HCT116 (cell line): ENCODE measurements around the gene PSD. TPM values are rescaled to one million over a fixed set of nuclear protein-coding genes. Genes with fewer than 3 reads are reported as not detected.

Source experiments
- ATAC-seq: fragments of 200-7000 bp; cut with Tn5 transposase; 2 replicates; pipeline ENCODE4 v1.9.1; 2020; ENCODE audit warnings: mild to moderate bottlenecking, moderate library complexity
- BruUV-seq: library from RNA; stranded (reverse); fragments of 400-500 nt; replicated peaks from 2 replicates; lab custom pipeline; 2021; lab: Mats Ljungman, UMichigan
- CTCF ChIA-PET: fragments of 300-600 bp; sonication (Branson Sonifier 250); formaldehyde crosslinking; loops from one replicate; lab custom pipeline; 2021; ENCODE audit warnings: antibody characterized with exemption; lab: Charles Lee
- POLR2A ChIA-PET: fragments of 300-600, 350-600 bp; sonication (Branson Sonifier 250); formaldehyde crosslinking; loops from one replicate; lab custom pipeline; 2021; ENCODE audit warnings: antibody characterized with exemption; lab: Charles Lee
- RAD21 ChIA-PET, 2 experiments: fragments of 300-600 bp; sonication (Branson Sonifier 250); formaldehyde crosslinking; loops; one replicate each; lab custom pipeline; 2023; ENCODE audit warnings: low total read pairs in 2 of 2; ENCODE audit not compliant: uncharacterized antibody in 2 of 2, unreplicated experiment in 2 of 2, low non-redundant PET in 1 of 2; lab: Charles Lee
- DNase-seq: peaks from one replicate; pipeline ENCODE4 v3.0.0-alpha.2; 2010; ENCODE audit warnings: low read depth, low spot score
- H2AFZ ChIP-seq: fragments of 200-600 bp; shearing (Covaris generic), sonication (generic); 2 replicates; pipeline ENCODE4 v1.6.1; 2017; ENCODE audit warnings: low read depth, mixed run types, mixed read lengths, antibody characterized with exemption, low read length; ENCODE audit not compliant: poor library complexity, severe bottlenecking
- H3K27ac ChIP-seq: 2 replicates; pipeline ENCODE4 v1.5.1; 2012; ENCODE audit warnings: low read depth, low read length
- H3K27me3 ChIP-seq: fragments of 200-600 bp; sonication (generic); 2 replicates; pipeline ENCODE4 v1.6.1; 2016; ENCODE audit warnings: mixed run types, low read length, mixed read lengths; ENCODE audit not compliant: insufficient read depth
- H3K36me3 ChIP-seq, 2 experiments: fragments of 200-500 bp in 1 of 2; fragments of 200-600 bp in 1 of 2; sonication (Bioruptor generic) in 1 of 2; sonication (generic) in 1 of 2; 2 replicates each; pipeline versions ENCODE4 v1.5.1 to v1.6.1; 2014 to 2016; ENCODE audit warnings: low read length in 2 of 2, inconsistent platforms in 1 of 2, mixed read lengths in 1 of 2, mixed run types in 1 of 2; ENCODE audit not compliant: insufficient read depth in 2 of 2, control insufficient read depth in 1 of 2
- H3K4me1 ChIP-seq, 2 experiments: fragments of 200-600 bp in 1 of 2; sonication (generic) in 1 of 2; 2 replicates each; pipeline versions ENCODE4 v1.5.1 to v1.6.1; 2012 to 2017; ENCODE audit warnings: low read length in 2 of 2, inconsistent platforms in 1 of 2, mild to moderate bottlenecking in 1 of 2, mixed read lengths in 1 of 2, mixed run types in 1 of 2, moderate library complexity in 1 of 2; ENCODE audit not compliant: insufficient read depth in 2 of 2, control insufficient read depth in 1 of 2
- H3K4me2 ChIP-seq: fragments of 200-600 bp; sonication (generic); 2 replicates; pipeline ENCODE4 v1.6.1; 2017; ENCODE audit warnings: mixed run types, low read length, mixed read lengths
- H3K4me3 ChIP-seq, 2 experiments: fragments of 200-600 bp in 1 of 2; sonication (generic) in 1 of 2; replicated peaks in 1 of 2; 2 replicates each; pipeline ENCODE4 v1.5.1; 2011 to 2016; ENCODE audit warnings: low read length in 2 of 2, control low read depth in 1 of 2, low read depth in 1 of 2, mild to moderate bottlenecking in 1 of 2, mixed read lengths in 1 of 2, mixed run types in 1 of 2
- H3K79me2 ChIP-seq: fragments of 200-600 bp; sonication (generic); 2 replicates; pipeline ENCODE4 v1.6.1; 2017; ENCODE audit warnings: mild to moderate bottlenecking, mixed run types, low read length, moderate library complexity, mixed read lengths; ENCODE audit not compliant: insufficient read depth
- H3K9ac ChIP-seq: fragments of 200-600 bp; sonication (generic); 2 replicates; pipeline ENCODE4 v1.6.1; 2016; ENCODE audit warnings: low read length, mixed read lengths
- H3K9me2 ChIP-seq: fragments of 200-600 bp; sonication (generic), shearing (Covaris generic); 2 replicates; pipeline ENCODE4 v1.6.1; 2017; ENCODE audit warnings: mixed run types, mild to moderate bottlenecking, moderate library complexity; ENCODE audit not compliant: insufficient read depth
- H3K9me3 ChIP-seq, 2 experiments: fragments of 200-500 bp in 1 of 2; fragments of 200-600 bp in 1 of 2; sonication (Bioruptor generic) in 1 of 2; sonication (generic) in 1 of 2; 2 replicates each; pipeline ENCODE4 v1.6.1; 2014 to 2017; ENCODE audit warnings: low read length in 2 of 2, mixed read lengths in 2 of 2, inconsistent platforms in 1 of 2, low read depth in 1 of 2, mild to moderate bottlenecking in 1 of 2, mixed run types in 1 of 2, moderate library complexity in 1 of 2; ENCODE audit not compliant: control insufficient read depth in 1 of 2, insufficient read depth in 1 of 2
- H4K20me1 ChIP-seq: fragments of 200-600 bp; sonication (generic), shearing (Covaris generic); 2 replicates; pipeline ENCODE4 v1.6.1; 2017; ENCODE audit warnings: mixed run types, mild to moderate bottlenecking, moderate library complexity; ENCODE audit not compliant: insufficient read depth
- CBX3 ChIP-seq: IDR thresholded peaks from 2 replicates; pipeline ENCODE4 v1.6.1; 2012; ENCODE audit warnings: low read depth
- CEBPB ChIP-seq: IDR thresholded peaks from 2 replicates; pipeline ENCODE4 v1.6.1; 2012; ENCODE audit warnings: low read depth
- ELF1 ChIP-seq: IDR thresholded peaks from 2 replicates; pipeline ENCODE4 v1.6.1; 2012; ENCODE audit warnings: low read depth, borderline replicate concordance
- EZH2phosphoT487 ChIP-seq: fragments of 200-600 bp; IDR thresholded peaks from 2 replicates; pipeline ENCODE4 v1.6.1; 2018; ENCODE audit warnings: antibody characterized with exemption, borderline replicate concordance
- FOSL1 ChIP-seq: IDR thresholded peaks from 2 replicates; pipeline ENCODE4 v1.6.1; 2012; ENCODE audit warnings: low read depth
- RAD21 ChIP-seq: IDR thresholded peaks from 2 replicates; pipeline ENCODE4 v1.6.1; 2012; ENCODE audit warnings: low read depth, mild to moderate bottlenecking
- SIN3A ChIP-seq: IDR thresholded peaks from 2 replicates; pipeline ENCODE4 v1.6.1; 2012; ENCODE audit warnings: low read depth
- SP1 ChIP-seq: IDR thresholded peaks from 2 replicates; pipeline ENCODE4 v1.6.1; 2012; ENCODE audit warnings: low read depth
- SRF ChIP-seq: IDR thresholded peaks from 2 replicates; pipeline ENCODE4 v1.6.1; 2012; ENCODE audit warnings: low read depth
- YY1 ChIP-seq: IDR thresholded peaks from 2 replicates; pipeline ENCODE4 v1.6.1; 2011; ENCODE audit warnings: low read length, low read depth, moderate library complexity, mild to moderate bottlenecking; ENCODE audit not compliant: insufficient replicate concordance; ENCODE audit errors: extremely low read depth
- ZFX ChIP-seq: fragments of 450-650 bp; IDR thresholded peaks from 2 replicates; pipeline ENCODE4 v1.6.1; 2017
- ZNF274 ChIP-seq: fragments of 200-500 bp; sonication (Bioruptor generic); IDR thresholded peaks from 2 replicates; pipeline ENCODE4 v1.6.1; 2014; ENCODE audit warnings: mild to moderate bottlenecking, low read depth, low read length, inconsistent platforms
- intact Hi-C: fragments of 100-400 bp; cut with micrococcal nuclease; formaldehyde crosslinking; loops from 2 replicates; pipeline ENCODE4 v1.10.0; 2022
- total RNA-seq: library from RNA; stranded (reverse); gene quantifications from one replicate; pipeline ENCODE4 v1.2.1, GENCODE V29; 2021; ENCODE audit not compliant: unreplicated experiment
- TF ChIP-seq, protein P1 (sequence below), 3 experiments: fragments of 200-600 bp in 1 of 3; sonication (generic) in 1 of 3; IDR thresholded peaks in 2 of 3; conservative IDR thresholded peaks in 1 of 3; 2 replicates each; pipeline ENCODE4 v1.5.1; 2012 to 2017; ENCODE audit warnings: low read depth in 2 of 3, low read length in 2 of 3, antibody characterized with exemption in 1 of 3, borderline replicate concordance in 1 of 3, control low read depth in 1 of 3, mild to moderate bottlenecking in 1 of 3, mixed read lengths in 1 of 3, mixed run types in 1 of 3, moderate library complexity in 1 of 3; ENCODE audit not compliant: insufficient read depth in 1 of 3
- TF ChIP-seq, protein P2 (sequence below): IDR thresholded peaks from 2 replicates; pipeline ENCODE4 v1.6.1; 2012; ENCODE audit warnings: low read depth
- TF ChIP-seq, protein P3 (sequence below): IDR thresholded peaks from 2 replicates; pipeline ENCODE4 v1.6.1; 2011; ENCODE audit warnings: mild to moderate bottlenecking, low read length, moderate library complexity; ENCODE audit not compliant: insufficient replicate concordance; ENCODE audit errors: extremely low read depth
- TF ChIP-seq, protein P4 (sequence below): IDR thresholded peaks from 2 replicates; pipeline ENCODE4 v1.6.1; 2012

Gene PSD
- total RNA-seq, 1 experiment from 2014 or later = 9.7 TPM

DNA sequence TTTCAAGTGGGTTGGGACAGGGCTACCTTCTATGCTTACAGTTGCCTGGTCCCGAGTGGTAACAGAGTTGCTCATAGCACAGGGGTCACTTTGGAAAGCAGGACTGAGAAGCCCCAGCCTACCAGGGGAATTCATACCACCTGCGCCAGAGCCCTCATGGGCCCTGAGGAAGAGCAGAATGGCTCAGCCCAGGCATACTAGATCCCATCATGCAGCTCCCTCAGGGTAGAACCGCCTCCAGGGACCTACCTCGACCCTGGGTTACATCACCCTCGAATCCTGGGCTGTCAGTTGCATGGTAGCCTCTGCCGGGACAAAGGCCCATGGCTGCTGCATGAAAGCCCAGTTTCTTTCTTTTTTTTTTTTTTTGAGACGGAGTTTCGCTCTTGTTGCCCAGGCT, 10.9 kb upstream of the PSD start:
- no peak overlapping the region for H3K27ac ChIP-seq
- TF ChIP-seq, protein P1, sequence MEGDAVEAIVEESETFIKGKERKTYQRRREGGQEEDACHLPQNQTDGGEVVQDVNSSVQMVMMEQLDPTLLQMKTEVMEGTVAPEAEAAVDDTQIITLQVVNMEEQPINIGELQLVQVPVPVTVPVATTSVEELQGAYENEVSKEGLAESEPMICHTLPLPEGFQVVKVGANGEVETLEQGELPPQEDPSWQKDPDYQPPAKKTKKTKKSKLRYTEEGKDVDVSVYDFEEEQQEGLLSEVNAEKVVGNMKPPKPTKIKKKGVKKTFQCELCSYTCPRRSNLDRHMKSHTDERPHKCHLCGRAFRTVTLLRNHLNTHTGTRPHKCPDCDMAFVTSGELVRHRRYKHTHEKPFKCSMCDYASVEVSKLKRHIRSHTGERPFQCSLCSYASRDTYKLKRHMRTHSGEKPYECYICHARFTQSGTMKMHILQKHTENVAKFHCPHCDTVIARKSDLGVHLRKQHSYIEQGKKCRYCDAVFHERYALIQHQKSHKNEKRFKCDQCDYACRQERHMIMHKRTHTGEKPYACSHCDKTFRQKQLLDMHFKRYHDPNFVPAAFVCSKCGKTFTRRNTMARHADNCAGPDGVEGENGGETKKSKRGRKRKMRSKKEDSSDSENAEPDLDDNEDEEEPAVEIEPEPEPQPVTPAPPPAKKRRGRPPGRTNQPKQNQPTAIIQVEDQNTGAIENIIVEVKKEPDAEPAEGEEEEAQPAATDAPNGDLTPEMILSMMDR (IDR thresholded peaks at IDR 0.05 in 2 of 3, conservative IDR thresholded peaks at IDR 0.05 in 1 of 3; ENCODE audit: borderline replicate concordance in 1 of 3, insufficient read depth in 1 of 3, low read depth in 2 of 3, low read length in 2 of 3) = no peak
- TF ChIP-seq YY1 (no peak), ZFX (no peak), CBX3 (no peak), RAD21 (no peak), SIN3A (no peak), EZH2phosphoT487 (no peak), SP1 (no peak), ELF1 (no peak), SRF (no peak), ZNF274 (no peak), FOSL1 (no peak), CEBPB (no peak)
- TF ChIP-seq, protein P2, sequence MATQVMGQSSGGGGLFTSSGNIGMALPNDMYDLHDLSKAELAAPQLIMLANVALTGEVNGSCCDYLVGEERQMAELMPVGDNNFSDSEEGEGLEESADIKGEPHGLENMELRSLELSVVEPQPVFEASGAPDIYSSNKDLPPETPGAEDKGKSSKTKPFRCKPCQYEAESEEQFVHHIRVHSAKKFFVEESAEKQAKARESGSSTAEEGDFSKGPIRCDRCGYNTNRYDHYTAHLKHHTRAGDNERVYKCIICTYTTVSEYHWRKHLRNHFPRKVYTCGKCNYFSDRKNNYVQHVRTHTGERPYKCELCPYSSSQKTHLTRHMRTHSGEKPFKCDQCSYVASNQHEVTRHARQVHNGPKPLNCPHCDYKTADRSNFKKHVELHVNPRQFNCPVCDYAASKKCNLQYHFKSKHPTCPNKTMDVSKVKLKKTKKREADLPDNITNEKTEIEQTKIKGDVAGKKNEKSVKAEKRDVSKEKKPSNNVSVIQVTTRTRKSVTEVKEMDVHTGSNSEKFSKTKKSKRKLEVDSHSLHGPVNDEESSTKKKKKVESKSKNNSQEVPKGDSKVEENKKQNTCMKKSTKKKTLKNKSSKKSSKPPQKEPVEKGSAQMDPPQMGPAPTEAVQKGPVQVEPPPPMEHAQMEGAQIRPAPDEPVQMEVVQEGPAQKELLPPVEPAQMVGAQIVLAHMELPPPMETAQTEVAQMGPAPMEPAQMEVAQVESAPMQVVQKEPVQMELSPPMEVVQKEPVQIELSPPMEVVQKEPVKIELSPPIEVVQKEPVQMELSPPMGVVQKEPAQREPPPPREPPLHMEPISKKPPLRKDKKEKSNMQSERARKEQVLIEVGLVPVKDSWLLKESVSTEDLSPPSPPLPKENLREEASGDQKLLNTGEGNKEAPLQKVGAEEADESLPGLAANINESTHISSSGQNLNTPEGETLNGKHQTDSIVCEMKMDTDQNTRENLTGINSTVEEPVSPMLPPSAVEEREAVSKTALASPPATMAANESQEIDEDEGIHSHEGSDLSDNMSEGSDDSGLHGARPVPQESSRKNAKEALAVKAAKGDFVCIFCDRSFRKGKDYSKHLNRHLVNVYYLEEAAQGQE = no peak
- TF ChIP-seq, protein P3, sequence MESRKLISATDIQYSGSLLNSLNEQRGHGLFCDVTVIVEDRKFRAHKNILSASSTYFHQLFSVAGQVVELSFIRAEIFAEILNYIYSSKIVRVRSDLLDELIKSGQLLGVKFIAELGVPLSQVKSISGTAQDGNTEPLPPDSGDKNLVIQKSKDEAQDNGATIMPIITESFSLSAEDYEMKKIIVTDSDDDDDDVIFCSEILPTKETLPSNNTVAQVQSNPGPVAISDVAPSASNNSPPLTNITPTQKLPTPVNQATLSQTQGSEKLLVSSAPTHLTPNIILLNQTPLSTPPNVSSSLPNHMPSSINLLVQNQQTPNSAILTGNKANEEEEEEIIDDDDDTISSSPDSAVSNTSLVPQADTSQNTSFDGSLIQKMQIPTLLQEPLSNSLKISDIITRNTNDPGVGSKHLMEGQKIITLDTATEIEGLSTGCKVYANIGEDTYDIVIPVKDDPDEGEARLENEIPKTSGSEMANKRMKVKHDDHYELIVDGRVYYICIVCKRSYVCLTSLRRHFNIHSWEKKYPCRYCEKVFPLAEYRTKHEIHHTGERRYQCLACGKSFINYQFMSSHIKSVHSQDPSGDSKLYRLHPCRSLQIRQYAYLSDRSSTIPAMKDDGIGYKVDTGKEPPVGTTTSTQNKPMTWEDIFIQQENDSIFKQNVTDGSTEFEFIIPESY = no peak
- TF ChIP-seq, protein P4, sequence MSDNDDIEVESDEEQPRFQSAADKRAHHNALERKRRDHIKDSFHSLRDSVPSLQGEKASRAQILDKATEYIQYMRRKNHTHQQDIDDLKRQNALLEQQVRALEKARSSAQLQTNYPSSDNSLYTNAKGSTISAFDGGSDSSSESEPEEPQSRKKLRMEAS = no peak
- DNase-seq (no peak), ATAC-seq (no peak)
- CTCF ChIA-PET = interaction anchor here (4.6 kb wide), 1 partner anchor 8 kb away, joined by 41 read pairs; the partner anchor contains the start of gene FBXL15
- H3K4me2 ChIP-seq = no peak overlapping the region
- H2AFZ ChIP-seq = no peak overlapping the region
- peaks cover 19% of the 10 kb centered on the region for H3K79me2 ChIP-seq
- RAD21 ChIA-PET = no interaction called here
- intact Hi-C loops = no loop called here
- POLR2A ChIA-PET = interaction anchor here (4.0 kb wide), 1 partner anchor 8 kb away, joined by 47 read pairs; the partner anchor contains the start of gene FBXL15
- no peaks in the 10 kb centered on the region for H3K9me3 ChIP-seq
- H3K9me2 ChIP-seq = no peaks in the 10 kb centered on the region
- no peaks in the 10 kb centered on the region; a peak in 1 of 4 replicates for H3K36me3 ChIP-seq
- no peaks in the 10 kb centered on the region for H4K20me1 ChIP-seq
- H3K4me1 ChIP-seq = peaks cover 0 to 30% of the 10 kb centered on the region in 2 experiments; a peak in 2 of 4 replicates
- no peak overlapping the region for H3K4me3 ChIP-seq
- BruUV-seq = no TSS peak
- H3K27me3 ChIP-seq = no peaks in the 10 kb centered on the region
- no peak overlapping the region for H3K9ac ChIP-seq
